ENCODE results near the gene CD99L2. TPM values are rescaled to one million over a fixed set of nuclear protein-coding genes. Genes with fewer than 3 reads are reported as not detected.

The CD99L2 gene
- total RNA-seq, 2 experiments from 2014 or later: 5.9 to 12.3 TPM

- POLR2A ChIA-PET: no interaction called here
- H3K9me2 ChIP-seq (ENCODE audit: insufficient read depth, low read length): no peaks in the 10 kb centered on the region
- no peaks in the 10 kb centered on the region for H3K9me3 ChIP-seq (ENCODE audit: low read length)
- TF ChIP-seq, protein P1, sequence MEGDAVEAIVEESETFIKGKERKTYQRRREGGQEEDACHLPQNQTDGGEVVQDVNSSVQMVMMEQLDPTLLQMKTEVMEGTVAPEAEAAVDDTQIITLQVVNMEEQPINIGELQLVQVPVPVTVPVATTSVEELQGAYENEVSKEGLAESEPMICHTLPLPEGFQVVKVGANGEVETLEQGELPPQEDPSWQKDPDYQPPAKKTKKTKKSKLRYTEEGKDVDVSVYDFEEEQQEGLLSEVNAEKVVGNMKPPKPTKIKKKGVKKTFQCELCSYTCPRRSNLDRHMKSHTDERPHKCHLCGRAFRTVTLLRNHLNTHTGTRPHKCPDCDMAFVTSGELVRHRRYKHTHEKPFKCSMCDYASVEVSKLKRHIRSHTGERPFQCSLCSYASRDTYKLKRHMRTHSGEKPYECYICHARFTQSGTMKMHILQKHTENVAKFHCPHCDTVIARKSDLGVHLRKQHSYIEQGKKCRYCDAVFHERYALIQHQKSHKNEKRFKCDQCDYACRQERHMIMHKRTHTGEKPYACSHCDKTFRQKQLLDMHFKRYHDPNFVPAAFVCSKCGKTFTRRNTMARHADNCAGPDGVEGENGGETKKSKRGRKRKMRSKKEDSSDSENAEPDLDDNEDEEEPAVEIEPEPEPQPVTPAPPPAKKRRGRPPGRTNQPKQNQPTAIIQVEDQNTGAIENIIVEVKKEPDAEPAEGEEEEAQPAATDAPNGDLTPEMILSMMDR (conservative IDR thresholded peaks at IDR 0.05; ENCODE audit: low read length): no peak
- no peak for TF ChIP-seq EZH2phosphoT487 (IDR thresholded peaks at IDR 0.05; ENCODE audit: borderline replicate concordance, low read depth, low read length)
- H3K79me2 ChIP-seq (ENCODE audit: insufficient read depth, low read depth, low read length): no peaks in the 10 kb centered on the region
- no peak for DNase-seq (ENCODE audit: low spot score)
- H2AFZ ChIP-seq (ENCODE audit: low read length): no peak overlapping the region
- no peak overlapping the region for H3K4me3 ChIP-seq (ENCODE audit: low read depth, low read length, poor library complexity, severe bottlenecking)
- H3K4me1 ChIP-seq (ENCODE audit: insufficient read depth, low read length, poor library complexity, severe bottlenecking): no peaks in the 10 kb centered on the region
- CTCF ChIA-PET (ENCODE audit: unreplicated experiment): no interaction called here
- intact Hi-C loops (cut with micrococcal nuclease; ENCODE audit: unreplicated experiment): no loop called here
- H3K27ac ChIP-seq (ENCODE audit: low read depth, low read length, poor library complexity, severe bottlenecking): no peak overlapping the region
- no peaks in the 10 kb centered on the region for H4K20me1 ChIP-seq (ENCODE audit: insufficient read depth, low read length)
- BruUV-seq (replicated peaks): TSS peak; percentile 30
- no peak overlapping the region for H3K4me2 ChIP-seq (ENCODE audit: low read length)
- peaks cover 100% of the 10 kb centered on the region for H3K36me3 ChIP-seq (ENCODE audit: insufficient read depth, low read length)
Observed at GRCh38 chrX:150736475-150736874, 162.0 kb downstream of the CD99L2 start.

DNA sequence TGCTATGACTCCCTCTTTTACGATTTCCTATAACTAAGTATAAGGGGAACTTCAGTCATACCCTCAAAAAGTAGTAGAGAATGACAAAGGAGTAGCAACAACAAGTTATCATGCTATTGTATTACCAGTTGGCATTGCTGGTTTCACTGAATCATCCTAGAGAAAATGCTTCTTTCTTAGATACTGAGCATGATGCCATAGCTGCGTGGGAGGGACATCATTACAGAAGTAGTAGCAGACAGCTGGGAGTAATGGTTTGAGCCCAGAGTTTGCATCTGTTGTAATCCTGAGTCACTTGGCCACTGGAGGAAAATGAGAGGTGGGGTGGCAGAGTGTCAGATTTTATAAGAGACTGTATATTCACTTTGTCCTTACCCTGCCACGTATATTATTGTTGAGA lies 166.7 kb downstream of the CD99L2 start:
- intact Hi-C loops (cut with micrococcal nuclease; ENCODE audit: unreplicated experiment): no loop called here
- CTCF ChIA-PET (ENCODE audit: unreplicated experiment): no interaction called here
- no peak for DNase-seq (ENCODE audit: low spot score)
- Histone ChIP-seq H4K20me1 (ENCODE audit: insufficient read depth, low read length) (no peaks in the 10 kb centered on the region), H3K79me2 (ENCODE audit: insufficient read depth, low read depth, low read length) (no peaks in the 10 kb centered on the region; the same call in 1 of the 2 replicates), H3K9me3 (ENCODE audit: low read length) (no peaks in the 10 kb centered on the region), H3K36me3 (ENCODE audit: insufficient read depth, low read length) (peaks cover 100% of the 10 kb centered on the region), H3K9me2 (ENCODE audit: insufficient read depth, low read length) (no peaks in the 10 kb centered on the region), H3K27ac (ENCODE audit: low read depth, low read length, poor library complexity, severe bottlenecking) (no peak overlapping the region), H3K4me3 (ENCODE audit: low read depth, low read length, poor library complexity, severe bottlenecking) (no peak overlapping the region), H3K4me2 (ENCODE audit: low read length) (no peak overlapping the region), H2AFZ (ENCODE audit: low read length) (no peak overlapping the region), H3K4me1 (ENCODE audit: insufficient read depth, low read length, poor library complexity, severe bottlenecking) (no peaks in the 10 kb centered on the region)
- POLR2A ChIA-PET: no interaction called here
- no peak for TF ChIP-seq EZH2phosphoT487 (IDR thresholded peaks at IDR 0.05; ENCODE audit: borderline replicate concordance, low read depth, low read length)
- TF ChIP-seq, protein P1 (conservative IDR thresholded peaks at IDR 0.05; ENCODE audit: low read length): no peak
- BruUV-seq (replicated peaks): no TSS peak

DNA sequence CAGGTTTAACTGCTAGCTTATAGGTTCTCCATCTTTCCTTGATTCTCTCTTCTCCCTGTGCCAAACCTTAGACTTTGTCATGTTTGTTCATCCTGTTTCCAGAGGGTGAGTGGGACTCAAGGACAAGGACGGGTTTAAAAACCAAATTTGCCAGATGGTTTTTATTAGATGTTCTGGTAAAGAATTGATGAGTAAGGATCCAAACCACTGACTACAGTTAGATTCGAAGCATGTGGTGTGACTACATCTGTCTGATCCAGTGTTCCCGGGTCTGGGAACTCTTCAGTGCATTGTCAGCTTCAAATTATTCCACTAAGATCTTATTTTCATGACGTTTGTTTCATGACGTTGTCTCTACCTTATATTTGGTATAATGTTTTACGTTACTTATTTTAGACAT lies 167.7 kb downstream of the CD99L2 start:
- H3K4me2 ChIP-seq (ENCODE audit: low read length): no peak overlapping the region
- H3K9me2 ChIP-seq (ENCODE audit: insufficient read depth, low read length): no peaks in the 10 kb centered on the region
- H2AFZ ChIP-seq (ENCODE audit: low read length): no peak overlapping the region
- TF ChIP-seq, protein P1 (conservative IDR thresholded peaks at IDR 0.05; ENCODE audit: low read length): no peak
- no peak for TF ChIP-seq EZH2phosphoT487 (IDR thresholded peaks at IDR 0.05; ENCODE audit: borderline replicate concordance, low read depth, low read length)
- H3K27ac ChIP-seq (ENCODE audit: low read depth, low read length, poor library complexity, severe bottlenecking): no peak overlapping the region
- ChIA-PET POLR2A (interaction anchor here (0.8 to 1.4 kb wide), 4 partner anchors 11 to 384 kb away, joined by 3 to 6 read pairs (median 4); no protein-coding TSS in a partner anchor), CTCF (ENCODE audit: unreplicated experiment) (no interaction called here)
- H3K4me1 ChIP-seq (ENCODE audit: insufficient read depth, low read length, poor library complexity, severe bottlenecking): no peaks in the 10 kb centered on the region
- intact Hi-C loops (cut with micrococcal nuclease; ENCODE audit: unreplicated experiment): no loop called here
- H3K36me3 ChIP-seq (ENCODE audit: insufficient read depth, low read length): peaks cover 100% of the 10 kb centered on the region
- H3K79me2 ChIP-seq (ENCODE audit: insufficient read depth, low read depth, low read length): peaks cover 8% of the 10 kb centered on the region; the same call in 1 of the 2 replicates
- no peak overlapping the region for H3K4me3 ChIP-seq (ENCODE audit: low read depth, low read length, poor library complexity, severe bottlenecking)
- H4K20me1 ChIP-seq (ENCODE audit: insufficient read depth, low read length): no peaks in the 10 kb centered on the region
- no peaks in the 10 kb centered on the region for H3K9me3 ChIP-seq (ENCODE audit: low read length)
- no peak for DNase-seq (ENCODE audit: low spot score)
- BruUV-seq (replicated peaks): no TSS peak

All from OCI-LY7 (cell line).